Peyer's patch (tissue), 4 donors: ENCODE results near the gene FCN1.

Experiments
- CTCF ChIP-seq, 6 experiments: fragments of 450-650 bp in 4 of 6; fragments of 200-600 bp in 2 of 6; sonication (generic) in 1 of 6; IDR thresholded peaks; one replicate each; pipeline ENCODE4 v1.5.1; 2017 to 2019; ENCODE audit warnings: antibody characterized with exemption in 6 of 6, mild to moderate bottlenecking in 3 of 6, moderate library complexity in 1 of 6
- POLR2A ChIP-seq, 2 donors: fragments of 450-650 bp; IDR thresholded peaks; one replicate each; pipeline ENCODE4 v1.5.1; 2017; ENCODE audit warnings: antibody characterized with exemption in 2 of 2, mild to moderate bottlenecking in 2 of 2, moderate library complexity in 2 of 2

GRCh38 chr9:134950386-134951210 lies 32.9 kb upstream of the FCN1 start:
- no peak for TF ChIP-seq CTCF (IDR thresholded peaks at IDR 0.05)
- no peak for TF ChIP-seq POLR2A (IDR thresholded peaks at IDR 0.05)
